NCI-H524 treated with DMSO at 0.1 percent for 48 hours (cell line): ENCODE results near the gene MYOM1.

Experiments
- DNase-seq: peaks from one replicate; lab custom pipeline; 2025; lab: John Stamatoyannopoulos, UW

Gene MYOM1

DNA sequence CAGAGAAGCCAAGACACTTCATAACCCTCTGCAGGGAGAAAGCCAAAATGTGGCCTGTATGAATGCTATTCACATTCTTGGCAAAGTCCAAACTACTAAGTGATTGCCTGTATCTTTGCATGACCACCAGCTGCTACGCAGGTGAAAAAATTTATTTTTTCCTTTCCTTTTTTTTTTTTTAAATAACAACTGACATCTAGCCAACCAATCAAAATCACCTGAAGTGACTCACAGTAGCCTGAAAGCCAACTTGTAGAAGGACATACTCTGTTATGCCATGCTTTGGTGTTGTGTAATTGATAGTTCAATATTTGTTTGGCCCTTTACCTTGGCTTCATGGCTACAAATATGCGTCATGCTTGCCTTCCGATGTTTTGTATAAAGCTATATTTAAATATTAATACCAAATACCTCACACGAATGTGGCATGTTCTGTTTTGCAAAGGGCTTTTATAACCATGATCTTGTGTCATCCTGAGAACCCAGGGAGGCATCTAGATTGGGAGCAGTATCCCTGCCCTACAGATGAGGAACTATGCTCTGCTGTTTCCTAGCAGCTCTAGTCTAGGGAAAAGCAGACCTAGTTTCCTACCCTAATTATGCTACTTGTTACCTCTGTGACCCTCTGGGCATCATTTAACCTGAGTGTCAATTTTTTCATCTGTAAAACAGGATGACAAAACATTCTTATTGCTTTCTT is 102.1 kb downstream of the MYOM1 start:
- no peak for DNase-seq

DNA sequence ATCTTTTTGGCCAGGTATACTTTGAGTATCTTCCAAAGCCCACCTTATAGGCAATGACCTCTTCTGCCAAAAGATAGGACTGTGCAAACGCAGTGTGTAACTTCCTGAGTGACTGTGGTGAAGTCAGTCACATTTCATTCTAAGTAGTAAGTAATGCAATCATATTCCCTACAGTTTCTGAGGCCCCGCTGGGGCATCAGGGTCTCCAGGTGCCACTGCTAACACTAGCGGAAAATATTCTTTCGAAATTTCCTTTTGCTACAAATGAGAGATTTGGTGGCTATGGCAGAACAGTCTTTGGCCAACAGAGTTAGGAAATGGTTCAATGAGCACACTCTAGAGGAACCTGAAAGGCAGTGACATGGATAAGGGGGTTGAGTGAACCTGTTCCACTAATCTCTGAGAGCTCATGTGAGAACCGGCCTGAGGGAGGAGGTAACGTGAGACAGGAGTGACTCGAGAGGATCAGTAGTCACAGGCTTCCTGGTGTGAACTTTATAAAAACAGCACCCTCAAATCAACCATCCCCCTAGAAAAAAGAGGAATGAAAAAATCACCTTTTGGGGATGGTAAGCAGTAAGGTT is 104.2 kb downstream of the MYOM1 start:
- DNase-seq, result no peak

DNA sequence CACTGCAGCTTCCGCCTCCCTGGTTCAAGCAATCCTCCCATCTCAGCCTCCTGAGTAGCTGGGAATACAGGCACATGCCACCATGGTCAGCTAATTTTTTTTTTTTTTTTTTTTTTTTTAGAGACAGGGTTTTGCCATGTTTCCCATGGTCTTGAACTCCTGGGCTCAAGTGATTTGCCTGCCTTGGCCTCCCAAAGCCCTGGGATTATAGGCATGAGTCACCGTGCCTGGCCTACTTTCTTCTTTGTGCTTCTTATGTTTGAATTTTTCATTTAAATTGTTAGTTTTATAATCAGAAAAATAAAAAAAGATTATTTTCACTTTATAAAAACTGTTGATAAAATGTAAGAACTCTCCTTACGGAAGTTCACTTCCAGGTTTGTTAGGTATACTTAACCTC is 105.3 kb downstream of the MYOM1 start:
- no peak for DNase-seq

DNA sequence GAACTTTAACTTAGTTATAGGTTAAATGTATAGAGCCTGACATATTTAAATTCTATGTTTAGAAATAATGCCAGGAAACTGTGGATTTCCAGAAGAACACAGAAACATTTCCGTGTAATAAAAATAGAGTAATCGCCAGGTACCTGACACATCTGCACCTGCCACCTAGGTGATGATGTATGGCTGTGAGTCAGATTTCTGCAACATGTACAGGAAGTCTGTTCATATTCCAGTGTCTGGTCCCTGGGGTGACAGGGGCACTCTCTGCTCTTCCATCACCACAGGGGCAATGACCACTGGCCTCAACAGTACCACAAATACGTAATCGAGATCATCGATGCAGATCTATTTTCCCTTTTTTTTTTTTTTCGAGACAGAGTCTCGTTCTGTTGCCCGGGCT is 105.7 kb downstream of the MYOM1 start:
- DNase-seq, result no peak

DNA sequence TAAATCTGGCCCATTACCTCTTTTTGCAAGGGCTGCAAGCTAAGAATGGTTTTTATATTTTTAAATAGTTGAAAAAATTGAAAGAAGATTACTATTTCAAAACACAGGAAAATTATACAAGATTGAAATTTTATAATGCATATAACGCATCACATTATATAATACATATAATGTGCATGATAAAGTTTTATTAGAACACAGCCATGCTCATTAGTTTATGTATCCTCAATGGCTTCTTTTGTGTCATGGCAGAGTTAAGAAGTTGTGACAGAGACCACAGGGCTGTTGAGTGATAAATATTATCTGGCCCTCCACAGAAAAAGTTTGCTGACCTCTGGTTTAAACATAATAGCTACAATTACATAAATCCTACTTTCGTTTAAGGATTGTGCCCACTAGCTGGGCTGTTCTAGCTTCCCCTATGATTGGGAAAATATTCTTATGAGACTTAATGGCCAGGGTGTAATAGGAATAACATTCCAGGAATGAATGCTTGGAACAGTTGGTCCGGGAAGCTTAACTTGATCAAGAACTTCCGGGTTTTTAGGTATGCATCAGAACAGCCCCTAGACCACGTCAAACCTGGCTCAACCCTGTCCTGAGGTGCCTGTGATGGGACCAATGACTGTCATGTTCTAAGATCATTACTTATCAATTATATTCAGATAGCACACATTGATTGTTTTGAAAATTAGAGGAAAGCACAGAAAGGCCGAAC is 108.1 kb downstream of the MYOM1 start:
- no peak for DNase-seq

DNA sequence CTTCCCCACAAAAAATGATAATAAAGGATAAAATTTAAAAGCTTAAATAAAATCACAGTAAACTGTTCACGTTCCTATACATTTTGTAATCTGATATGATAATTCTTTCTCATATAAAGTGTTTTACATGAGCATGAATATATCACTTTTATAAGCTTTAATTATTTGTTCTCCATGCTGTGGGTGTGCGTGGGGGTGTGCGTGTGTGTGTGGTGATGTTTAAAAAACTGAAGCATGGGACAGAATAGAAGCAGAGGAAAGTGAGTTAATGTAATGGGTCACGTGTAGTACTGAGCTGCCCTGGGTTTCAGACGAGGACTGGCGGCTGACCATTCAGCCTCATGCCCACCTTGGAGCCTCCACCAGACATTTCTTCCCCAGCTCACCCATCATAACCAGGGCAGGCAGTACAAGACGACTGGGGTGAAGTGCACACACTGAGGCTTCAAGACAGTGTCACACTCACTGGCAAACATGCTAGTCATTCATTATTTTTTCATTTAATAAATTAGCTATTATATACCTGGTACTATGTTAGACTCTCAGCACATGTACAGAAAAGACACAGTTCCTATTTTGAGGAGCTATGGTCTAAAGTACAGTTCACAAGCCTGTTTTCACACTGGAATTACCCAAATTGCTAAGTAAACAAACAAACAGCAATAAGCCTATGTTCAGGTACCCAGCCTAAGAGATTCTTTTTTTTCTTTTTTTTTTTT is 109.6 kb downstream of the MYOM1 start:
- no peak for DNase-seq

DNA sequence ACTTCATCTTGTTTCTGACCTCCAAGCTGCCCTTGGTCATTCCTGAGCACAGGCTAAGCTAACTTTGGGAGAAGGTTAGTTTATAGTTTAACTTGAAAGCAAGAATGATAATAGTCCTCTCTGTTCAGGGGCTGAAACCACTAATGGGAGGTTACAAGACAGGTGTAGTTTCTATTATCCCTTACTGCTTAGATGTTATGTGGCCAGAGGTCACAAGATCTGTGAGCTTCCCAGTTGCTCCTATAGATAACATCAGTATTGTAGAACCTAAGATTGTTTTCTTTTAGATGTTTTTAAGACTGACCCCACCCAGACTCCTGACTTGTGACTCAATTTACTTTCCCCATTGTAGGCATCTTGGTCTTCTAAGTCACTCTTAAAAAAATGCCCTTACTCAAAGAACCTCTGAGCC is 112.0 kb downstream of the MYOM1 start:
- no peak for DNase-seq

DNA sequence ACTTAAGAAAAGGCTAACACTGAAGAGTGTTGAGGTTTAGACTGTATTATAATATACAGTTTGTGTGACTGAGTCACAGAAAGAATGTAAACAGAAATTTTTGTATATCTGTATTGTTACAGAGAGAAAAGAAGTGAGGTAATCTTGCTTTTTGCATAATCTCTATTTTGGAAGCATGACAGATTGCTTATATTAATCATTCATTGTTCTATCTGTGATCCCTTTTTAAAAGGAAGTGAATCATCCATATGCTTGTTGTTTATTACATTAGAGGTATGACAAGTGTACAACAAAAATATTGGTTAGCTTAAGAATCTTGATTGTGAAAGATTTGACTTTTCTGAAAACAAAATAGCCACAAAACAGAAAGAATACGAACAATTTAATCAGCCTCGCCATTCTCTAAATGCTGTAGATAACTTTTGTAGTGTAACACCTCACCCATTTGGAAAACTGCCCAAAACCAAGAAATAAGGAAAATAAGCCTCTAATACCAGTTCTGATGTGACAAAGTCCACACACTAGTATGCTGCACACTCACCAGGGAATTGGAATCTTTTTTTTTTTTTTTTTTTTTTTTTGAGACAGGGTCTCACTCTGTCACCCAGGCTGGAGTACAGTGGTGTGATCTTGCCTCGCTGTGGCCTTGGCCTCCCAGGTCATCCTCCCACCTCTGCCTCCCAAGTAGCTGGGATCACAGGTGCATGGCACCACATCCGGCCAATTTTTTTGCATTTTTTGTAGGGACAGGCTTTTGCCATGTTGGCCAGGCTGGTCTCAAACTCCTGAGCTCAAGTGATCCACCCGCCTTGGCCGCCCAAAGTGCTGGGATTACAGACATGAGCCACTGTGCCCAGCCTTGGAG is 115.3 kb downstream of the MYOM1 start:
- DNase-seq, result peak; percentile 69

DNA sequence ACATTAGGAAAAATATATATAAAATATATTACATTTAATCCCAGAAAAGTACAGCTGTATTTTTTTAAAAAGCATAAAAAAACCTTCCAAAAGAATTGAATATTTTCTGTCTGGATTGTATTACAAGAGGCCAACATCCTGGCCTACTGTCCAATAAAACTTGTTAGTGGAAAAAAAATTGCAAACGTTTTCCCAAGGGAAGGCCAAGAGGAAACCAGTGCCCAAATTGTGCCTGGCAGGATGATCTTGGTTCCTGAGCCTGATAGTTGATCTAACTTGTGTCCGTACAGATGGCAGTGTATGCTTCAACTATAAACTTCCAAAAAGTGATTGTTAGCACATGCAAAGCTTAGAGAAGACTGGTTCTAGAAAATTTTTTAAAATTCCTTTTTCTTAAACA is 116.2 kb downstream of the MYOM1 start:
- no peak for DNase-seq

DNA sequence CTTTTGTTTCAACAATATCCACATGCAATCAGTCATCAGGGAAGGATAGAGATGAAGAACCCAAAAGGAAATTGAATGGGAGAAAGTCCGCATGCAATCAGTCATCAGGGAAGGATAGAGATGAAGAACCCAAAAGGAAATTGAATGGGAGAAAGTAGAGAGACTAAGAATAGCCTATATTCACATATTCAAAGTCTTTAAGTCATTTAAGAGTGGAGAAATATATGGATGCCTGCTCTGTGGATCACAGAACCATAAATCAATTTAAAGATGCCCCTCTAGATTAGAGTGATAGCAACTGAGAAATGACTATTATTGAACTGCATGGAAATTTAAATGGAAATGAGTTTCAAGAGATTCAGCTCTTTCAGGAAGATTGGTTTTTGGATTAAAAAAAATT is 116.8 kb downstream of the MYOM1 start:
- no peak for DNase-seq

DNA sequence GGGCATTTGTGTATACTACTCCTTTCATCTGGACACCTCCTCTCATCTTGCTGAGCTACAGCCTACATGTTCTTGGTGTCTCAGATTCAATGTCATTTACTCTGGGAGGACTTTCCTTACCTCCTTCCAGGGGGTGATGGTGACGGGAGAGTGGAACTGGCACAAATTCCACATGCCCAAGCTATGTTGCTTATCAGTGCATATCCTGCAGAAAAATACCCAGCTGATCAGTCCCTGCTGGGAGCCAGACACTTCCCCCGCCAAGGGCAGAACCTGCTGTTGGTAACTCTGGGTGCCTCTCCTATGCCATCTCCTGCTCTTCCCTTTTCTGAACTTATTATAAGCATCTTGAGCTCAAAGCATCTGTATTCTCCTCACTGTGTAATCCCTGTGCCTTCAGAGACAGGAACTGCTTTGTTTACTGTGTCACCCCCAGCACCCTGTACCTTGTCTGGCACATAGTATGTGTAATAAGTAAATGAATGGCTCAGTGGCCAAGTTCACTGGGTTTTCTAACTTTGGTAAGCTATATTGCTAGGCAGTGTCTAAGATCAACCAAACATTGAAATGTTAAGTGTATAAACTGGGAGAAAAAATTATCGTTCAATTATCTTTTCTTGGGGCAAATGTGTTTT is 119.2 kb downstream of the MYOM1 start:
- DNase-seq, result no peak

DNA sequence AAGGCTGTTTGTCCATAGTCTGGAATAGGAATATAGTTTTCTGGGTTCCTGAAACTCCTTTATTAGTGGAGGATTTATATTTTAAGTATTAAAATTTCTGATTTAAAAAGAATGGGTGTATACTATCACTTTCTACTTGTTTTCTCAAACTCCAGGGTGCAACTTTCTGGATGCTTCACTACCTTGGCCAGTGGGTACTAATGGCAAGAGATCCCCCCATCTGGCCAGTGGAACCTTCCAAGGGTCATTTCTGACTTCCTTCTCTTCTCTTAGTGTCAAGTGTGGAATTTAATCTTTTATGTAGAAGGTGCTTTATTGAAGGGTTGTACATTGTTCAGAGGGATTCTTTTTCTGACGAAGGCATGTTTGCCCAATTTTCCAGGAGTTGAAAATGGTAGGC is 120.4 kb downstream of the MYOM1 start:
- DNase-seq, result no peak

DNA sequence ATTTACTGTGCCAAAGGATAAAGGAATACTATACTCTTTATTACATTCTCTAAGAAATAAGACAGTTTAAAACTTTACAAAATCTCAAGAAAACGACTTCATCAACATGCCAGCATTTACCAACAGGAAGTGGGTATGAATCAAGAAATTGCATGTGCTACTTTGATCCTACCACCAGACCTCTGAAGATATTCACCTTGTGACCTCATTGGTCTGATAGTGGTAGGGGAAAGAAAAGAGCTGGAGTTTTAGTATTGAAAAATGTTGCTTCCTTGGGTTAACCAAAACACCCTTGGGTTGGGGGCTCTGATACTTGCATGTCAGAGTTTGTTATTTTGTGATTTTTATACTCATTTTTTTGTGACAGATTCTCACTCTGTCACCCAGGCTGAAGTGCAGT is 122.7 kb downstream of the MYOM1 start:
- no peak for DNase-seq

DNA sequence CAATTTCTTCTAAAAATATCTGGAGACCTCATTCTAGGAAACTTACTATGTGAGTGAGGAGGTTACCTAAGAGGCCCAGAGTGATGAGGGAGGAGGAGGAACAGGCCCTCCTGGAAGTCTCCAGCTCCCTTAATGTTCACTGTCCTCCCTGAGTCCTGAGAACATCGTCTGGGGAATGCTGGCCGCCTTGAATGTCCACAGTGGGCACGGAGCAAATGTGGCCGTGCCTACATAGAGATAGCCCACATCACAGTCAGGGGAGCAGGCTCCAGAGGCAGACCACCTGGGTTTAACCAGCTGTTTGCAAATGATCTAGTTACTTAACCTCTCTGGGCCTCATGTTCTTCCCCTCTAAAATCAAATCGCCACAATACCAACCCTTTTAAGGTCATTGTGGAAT is 123.8 kb downstream of the MYOM1 start:
- DNase-seq, result no peak

DNA sequence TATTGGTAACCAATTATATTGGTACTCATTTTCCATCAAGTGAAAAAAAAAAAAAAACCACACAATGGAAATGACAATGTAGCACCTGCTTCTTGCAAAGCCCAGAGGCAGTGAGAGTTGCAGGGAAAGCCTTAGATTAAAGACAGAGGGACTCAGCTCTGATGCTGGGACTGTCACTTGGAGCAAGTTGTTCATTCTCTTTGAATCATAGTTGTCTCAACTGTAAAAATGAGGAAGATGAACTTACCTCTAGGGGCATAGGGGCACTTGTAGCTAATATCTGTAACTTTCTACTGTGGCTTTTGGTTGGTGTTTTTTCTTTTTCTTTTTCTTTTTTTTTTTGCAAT is 125.5 kb downstream of the MYOM1 start:
- no peak for DNase-seq

DNA sequence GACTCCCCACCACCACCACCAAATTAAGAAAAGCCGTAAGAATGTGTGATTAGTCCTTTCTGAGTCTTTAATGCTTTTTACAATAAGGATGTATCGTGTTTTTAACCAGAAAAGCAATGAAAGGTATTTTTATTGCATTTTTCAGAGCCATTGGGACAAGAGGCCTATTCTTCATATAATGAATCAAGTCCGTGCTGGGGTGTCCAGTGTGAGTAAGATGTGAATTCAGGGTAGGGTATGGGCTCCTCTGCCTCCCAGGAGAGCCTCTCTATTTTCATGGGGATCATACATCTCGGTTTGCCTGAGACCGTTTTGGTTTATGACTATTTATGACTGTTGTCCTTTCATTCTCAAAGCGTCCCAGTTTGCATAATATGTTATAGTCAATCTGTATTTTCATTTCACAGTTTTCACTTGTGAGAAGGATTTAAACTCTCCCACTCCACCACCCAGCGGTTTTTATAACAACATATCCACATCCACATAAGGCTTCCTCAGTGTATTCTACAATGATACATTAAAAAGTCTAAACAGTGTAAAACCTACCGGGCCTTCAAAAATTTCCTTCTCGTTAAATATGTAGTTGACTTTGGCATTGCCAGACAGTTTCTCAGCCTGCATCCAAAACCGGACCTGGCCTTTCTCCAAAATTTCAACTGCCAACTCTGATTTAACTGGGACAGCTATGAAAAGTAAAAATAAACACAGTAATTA is 126.0 kb downstream of the MYOM1 start:
- no peak for DNase-seq

DNA sequence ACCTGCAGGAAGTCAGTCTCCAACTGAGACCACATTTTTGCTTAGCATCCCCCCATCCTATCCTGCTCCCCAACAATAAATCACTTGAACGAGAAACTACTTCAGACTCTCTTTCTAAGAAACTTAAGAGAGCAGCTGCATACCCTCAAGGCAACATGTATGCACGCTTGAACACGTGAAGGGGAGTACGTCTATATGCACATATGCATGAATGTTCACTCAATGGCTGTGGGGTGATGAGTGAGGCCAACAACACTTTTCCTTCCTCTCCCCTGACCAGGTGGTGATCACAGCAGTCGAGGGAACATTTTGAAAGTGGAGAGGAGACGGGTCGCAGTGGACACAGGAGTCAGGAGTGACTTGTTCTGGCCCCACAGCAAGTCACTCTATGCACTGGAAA is 127.0 kb downstream of the MYOM1 start:
- DNase-seq, result no peak

DNA sequence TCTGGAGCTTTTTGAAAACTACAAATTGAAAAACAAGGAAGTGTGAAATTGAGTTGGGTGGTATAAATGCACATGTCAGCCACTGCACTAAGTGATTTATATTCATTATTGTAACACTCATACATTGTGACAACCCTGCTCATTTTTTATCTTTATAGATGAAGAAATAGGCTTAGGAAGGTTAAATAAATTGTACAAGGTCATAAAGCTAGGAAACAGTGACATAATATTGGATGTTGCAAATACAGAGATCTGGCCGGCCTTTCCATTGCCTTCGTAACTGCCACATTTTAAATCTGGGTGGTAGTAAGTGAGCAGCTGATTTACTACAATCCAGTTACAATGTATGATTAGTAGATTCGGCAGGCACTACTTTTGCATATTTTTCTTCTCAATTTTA is 130.2 kb downstream of the MYOM1 start:
- DNase-seq, result no peak

DNA sequence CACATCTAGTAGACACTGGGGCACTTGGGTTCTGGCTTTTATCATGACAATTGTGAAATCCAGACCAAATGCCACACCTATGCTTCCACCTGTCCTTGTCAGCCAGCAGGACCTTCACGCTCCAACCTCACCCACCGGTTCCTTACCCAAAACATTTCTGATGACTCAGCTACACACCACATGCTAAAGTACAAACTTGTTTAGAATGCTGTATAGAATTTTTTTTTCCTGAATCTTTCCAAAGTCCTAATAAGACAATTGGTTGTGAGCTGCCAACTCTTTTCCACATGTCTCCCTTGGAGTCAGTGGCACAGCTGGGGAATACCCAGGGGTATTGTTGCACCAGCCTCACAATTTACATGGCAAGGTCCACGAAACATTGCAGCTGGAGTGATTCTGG is 131.3 kb downstream of the MYOM1 start:
- DNase-seq, result no peak

DNA sequence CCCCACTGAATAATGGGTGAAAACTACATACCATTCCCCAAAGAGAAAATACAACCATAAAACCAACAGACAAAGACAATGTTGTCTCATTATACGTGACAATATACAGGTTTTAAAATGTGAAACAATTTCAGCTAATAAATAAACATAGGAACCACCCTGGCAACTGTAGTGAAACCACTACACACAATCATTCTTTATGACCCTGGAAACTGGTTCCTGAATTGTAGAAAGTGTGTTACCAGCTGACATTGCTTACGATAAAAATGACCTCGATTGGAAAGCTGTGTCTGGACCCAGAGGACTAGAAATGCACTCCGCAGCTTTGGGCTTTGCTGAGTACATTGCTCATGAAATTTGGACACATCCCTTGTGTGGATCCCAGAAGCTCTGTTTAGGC is 132.9 kb downstream of the MYOM1 start:
- no peak for DNase-seq

DNA sequence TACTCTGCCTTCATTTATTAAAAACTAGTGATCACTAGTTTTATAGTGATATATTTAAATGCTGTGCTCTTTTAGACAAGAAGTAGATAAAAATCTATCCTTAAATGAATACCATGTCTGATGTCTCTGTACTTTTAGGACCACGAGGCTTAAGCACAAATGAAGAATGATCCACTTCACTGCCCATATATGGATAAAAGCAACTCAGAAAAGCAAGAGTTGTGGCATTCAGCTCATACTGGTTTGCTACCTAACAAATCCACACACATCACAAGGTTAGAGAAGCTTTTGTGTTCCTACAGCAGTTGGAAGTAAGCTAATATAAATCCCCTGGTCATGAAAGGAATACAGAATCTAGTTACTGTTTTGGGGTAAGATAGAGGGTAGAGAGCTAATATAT is 134.2 kb downstream of the MYOM1 start:
- DNase-seq, result no peak
